Uterus (tissue), 4 donors: Measurements from ENCODE around the gene IRF4. TPM values are rescaled to one million over a fixed set of nuclear protein-coding genes. Genes with fewer than 3 reads are reported as not detected.

ENCODE experiments used
- DNase-seq, 2 donors: peaks; one replicate each; pipeline ENCODE4 v3.0.0-alpha.2; 2019 to 2020
- H3K27ac ChIP-seq, 2 donors: fragments of 200-600 bp; sonication (generic); 1 replicate in 1 of 2; 2 replicates in 1 of 2; pipeline ENCODE4 v1.5.1; 2016 to 2018
- H3K27me3 ChIP-seq, 2 donors: fragments of 200-600 bp; sonication (generic); one replicate each; pipeline ENCODE4 v1.5.1; 2018 to 2019; ENCODE audit warnings: control low read depth in 1 of 2
- H3K36me3 ChIP-seq, 2 donors: fragments of 200-600 bp; sonication (generic); one replicate each; pipeline ENCODE4 v1.5.1; 2019; ENCODE audit warnings: control low read depth in 1 of 2
- H3K4me1 ChIP-seq, 2 donors: fragments of 200-600 bp; sonication (generic); one replicate each; pipeline ENCODE4 v1.5.1; 2018 to 2019; ENCODE audit warnings: control low read depth in 1 of 2
- H3K4me3 ChIP-seq, 2 donors: fragments of 200-600 bp; sonication (generic); 1 replicate in 1 of 2; 2 replicates in 1 of 2; pipeline ENCODE4 v1.5.1; 2018 to 2019; ENCODE audit warnings: mild to moderate bottlenecking in 1 of 2
- H3K9me3 ChIP-seq, 2 donors: fragments of 200-600 bp; sonication (generic); one replicate each; pipeline ENCODE4 v1.5.1; 2019; ENCODE audit warnings: control low read depth in 1 of 2
- POLR2A ChIP-seq, 2 donors: fragments of 450-650 bp; IDR thresholded peaks; one replicate each; pipeline ENCODE4 v1.6.1; 2016; ENCODE audit warnings: antibody characterized with exemption in 2 of 2, mild to moderate bottlenecking in 1 of 2, moderate library complexity in 1 of 2
- intact Hi-C: fragments of 100-400 bp; cut with DNase I; formaldehyde crosslinking; loops from one replicate; pipeline ENCODE4 v1.15.1; 2023; ENCODE audit warnings: low total_unique reads
- total RNA-seq, 4 donors: library from RNA; depleted of rRNA in 3 of 4; stranded (reverse); fragments of >200 nt in 3 of 4; gene quantifications; one replicate each; pipeline versions ENCODE4 v1.1.0 to v1.2.4, GENCODE V29; 2014 to 2023
- TF ChIP-seq, protein P1 (sequence below), 4 experiments: fragments of 200-600 bp in 2 of 4; fragments of 450-650 bp in 2 of 4; sonication (generic) in 2 of 4; IDR thresholded peaks; one replicate each; pipeline ENCODE4 v1.5.1; 2016 to 2019; ENCODE audit warnings: antibody characterized with exemption in 4 of 4, mild to moderate bottlenecking in 2 of 4, moderate library complexity in 1 of 4
- donor health status: DM: yes; HTN: yes; CAD: no.

IRF4 gene
- total RNA-seq, 4 donors from 2014 or later = 0.55 to 2.0 TPM; not detected in 2

DNA sequence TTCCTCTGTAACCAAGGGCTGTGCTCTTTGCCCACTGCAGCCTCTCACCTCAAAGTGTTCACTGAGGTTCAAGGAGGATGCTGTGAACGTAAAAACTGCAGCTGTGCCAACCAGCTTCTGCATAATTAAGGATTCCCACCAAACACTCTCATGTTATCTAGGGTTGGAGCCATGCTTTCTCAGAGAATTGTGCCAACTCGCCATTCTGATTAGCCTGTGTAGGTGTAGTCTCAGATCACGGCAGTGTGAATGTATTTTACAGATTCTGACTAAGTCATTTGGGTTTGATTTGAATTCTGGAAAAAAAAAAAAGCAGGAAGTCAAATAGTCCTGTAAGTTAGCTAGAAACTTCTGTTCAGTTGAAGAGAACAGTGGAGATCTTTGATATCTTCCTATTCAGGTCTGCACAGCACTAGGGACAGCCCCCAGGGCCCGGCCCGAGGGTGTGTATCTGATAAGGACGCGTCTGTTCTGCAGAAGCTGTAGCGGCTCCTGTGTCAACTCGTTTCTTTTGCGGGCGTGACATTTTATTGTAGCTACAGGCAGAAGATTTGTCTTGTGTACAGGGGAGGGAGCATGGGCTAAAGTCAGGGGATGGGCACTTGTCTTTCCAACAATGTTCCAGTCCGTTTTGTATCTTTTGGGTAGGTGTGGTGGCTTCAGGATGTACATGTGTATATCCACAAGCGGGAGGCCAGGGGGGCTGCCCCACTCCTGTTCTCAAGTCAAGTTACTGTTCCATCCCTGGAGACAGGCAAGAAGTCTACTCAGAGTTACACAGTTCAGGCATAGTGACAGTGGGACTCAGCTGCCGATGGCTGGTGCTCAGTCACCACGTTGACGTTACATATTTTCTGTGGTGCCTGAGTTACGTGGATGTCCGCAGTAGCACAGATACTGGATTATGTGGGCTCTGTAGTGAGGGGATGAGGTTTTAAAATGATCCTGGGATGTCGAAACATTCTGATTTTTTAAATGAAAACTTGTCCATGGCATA, 12.4 kb downstream of the IRF4 start:
- no peaks in the 10 kb centered on the region for H3K4me1 ChIP-seq
- H3K36me3 ChIP-seq = no peaks in the 10 kb centered on the region
- TF ChIP-seq POLR2A (IDR thresholded peaks at IDR 0.05) = no peak
- TF ChIP-seq, protein P1, sequence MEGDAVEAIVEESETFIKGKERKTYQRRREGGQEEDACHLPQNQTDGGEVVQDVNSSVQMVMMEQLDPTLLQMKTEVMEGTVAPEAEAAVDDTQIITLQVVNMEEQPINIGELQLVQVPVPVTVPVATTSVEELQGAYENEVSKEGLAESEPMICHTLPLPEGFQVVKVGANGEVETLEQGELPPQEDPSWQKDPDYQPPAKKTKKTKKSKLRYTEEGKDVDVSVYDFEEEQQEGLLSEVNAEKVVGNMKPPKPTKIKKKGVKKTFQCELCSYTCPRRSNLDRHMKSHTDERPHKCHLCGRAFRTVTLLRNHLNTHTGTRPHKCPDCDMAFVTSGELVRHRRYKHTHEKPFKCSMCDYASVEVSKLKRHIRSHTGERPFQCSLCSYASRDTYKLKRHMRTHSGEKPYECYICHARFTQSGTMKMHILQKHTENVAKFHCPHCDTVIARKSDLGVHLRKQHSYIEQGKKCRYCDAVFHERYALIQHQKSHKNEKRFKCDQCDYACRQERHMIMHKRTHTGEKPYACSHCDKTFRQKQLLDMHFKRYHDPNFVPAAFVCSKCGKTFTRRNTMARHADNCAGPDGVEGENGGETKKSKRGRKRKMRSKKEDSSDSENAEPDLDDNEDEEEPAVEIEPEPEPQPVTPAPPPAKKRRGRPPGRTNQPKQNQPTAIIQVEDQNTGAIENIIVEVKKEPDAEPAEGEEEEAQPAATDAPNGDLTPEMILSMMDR (IDR thresholded peaks at IDR 0.05) = no peak
- intact Hi-C loops = no loop called here
- no peak overlapping the region for H3K27ac ChIP-seq
- H3K4me3 ChIP-seq = no peak overlapping the region
- H3K27me3 ChIP-seq = no peaks in the 10 kb centered on the region
- no peaks in the 10 kb centered on the region for H3K9me3 ChIP-seq
- no peak for DNase-seq

- Histone ChIP-seq H3K27ac (no peak overlapping the region), H3K9me3 (no peaks in the 10 kb centered on the region), H3K27me3 (no peaks in the 10 kb centered on the region), H3K4me3 (no peak overlapping the region), H3K36me3 (no peaks in the 10 kb centered on the region), H3K4me1 (no peaks in the 10 kb centered on the region)
- TF ChIP-seq POLR2A (IDR thresholded peaks at IDR 0.05) = no peak
- TF ChIP-seq, protein P1 (IDR thresholded peaks at IDR 0.05) = no peak
- intact Hi-C loops = no loop called here
- no peak for DNase-seq
Measured at GRCh38 chr6:404685-405423, 13.3 kb downstream of the IRF4 start.

DNA sequence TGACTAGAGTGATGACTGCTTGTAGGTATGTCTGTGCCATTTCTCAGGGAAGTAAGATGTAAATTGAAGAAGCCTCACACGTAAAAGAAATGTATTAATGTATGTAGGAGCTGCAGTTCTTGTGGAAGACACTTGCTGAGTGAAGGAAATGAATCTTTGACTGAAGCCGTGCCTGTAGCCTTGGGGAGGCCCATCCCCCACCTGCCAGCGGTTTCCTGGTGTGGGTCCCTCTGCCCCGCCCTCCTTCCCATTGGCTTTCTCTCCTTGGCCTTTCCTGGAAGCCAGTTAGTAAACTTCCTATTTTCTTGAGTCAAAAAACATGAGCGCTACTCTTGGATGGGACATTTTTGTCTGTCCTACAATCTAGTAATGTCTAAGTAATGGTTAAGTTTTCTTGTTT, 16.6 kb downstream of the IRF4 start:
- no peak overlapping the region for H3K27ac ChIP-seq
- intact Hi-C loops = no loop called here
- H3K4me3 ChIP-seq = no peak overlapping the region
- DNase-seq = no peak
- H3K36me3 ChIP-seq = no peaks in the 10 kb centered on the region
- H3K4me1 ChIP-seq = no peaks in the 10 kb centered on the region
- no peak for TF ChIP-seq POLR2A (IDR thresholded peaks at IDR 0.05)
- TF ChIP-seq, protein P1 (IDR thresholded peaks at IDR 0.05) = no peak
- no peaks in the 10 kb centered on the region for H3K9me3 ChIP-seq
- H3K27me3 ChIP-seq = no peaks in the 10 kb centered on the region

DNA sequence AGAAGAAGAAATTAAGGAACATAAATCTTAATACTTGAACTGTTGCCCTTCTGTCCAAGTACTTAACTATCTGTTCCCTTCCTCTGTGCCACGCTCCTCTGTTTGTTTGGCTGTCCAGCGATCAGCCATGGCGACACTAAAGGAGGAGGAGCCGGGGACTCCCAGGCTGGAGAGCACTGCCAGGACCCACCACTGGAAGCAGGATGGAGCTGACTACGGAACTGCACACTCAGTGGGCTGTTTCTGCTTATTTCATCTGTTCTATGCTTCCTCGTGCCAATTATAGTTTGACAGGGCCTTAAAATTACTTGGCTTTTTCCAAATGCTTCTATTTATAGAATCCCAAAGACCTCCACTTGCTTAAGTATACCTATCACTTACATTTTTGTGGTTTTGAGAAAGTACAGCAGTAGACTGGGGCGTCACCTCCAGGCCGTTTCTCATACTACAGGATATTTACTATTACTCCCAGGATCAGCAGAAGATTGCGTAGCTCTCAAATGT, 17.1 kb downstream of the IRF4 start:
- Histone ChIP-seq H3K9me3 (no peaks in the 10 kb centered on the region), H3K4me3 (no peak overlapping the region), H3K27ac (no peak overlapping the region), H3K4me1 (no peaks in the 10 kb centered on the region), H3K36me3 (no peaks in the 10 kb centered on the region), H3K27me3 (no peaks in the 10 kb centered on the region)
- TF ChIP-seq, protein P1 (IDR thresholded peaks at IDR 0.05) = peak in 2 of 4 experiments; percentile 30 to 40
- TF ChIP-seq POLR2A (IDR thresholded peaks at IDR 0.05) = no peak
- no peak for DNase-seq
- intact Hi-C loops = no loop called here
